HG03108 (cell line): ENCODE results near the gene TPRN.

Experiments used
- ATAC-seq: cut with Tn5 transposase; IDR thresholded peaks from one replicate; pipeline ENCODE4 v1.9.1; 2021; ENCODE audit warnings: moderate library complexity; ENCODE audit not compliant: unreplicated experiment

The TPRN gene

GRCh38 chr9:137175345-137175961 lies 25.1 kb downstream of the TPRN start:
- no peak for ATAC-seq

GRCh38 chr9:137174722-137175293 lies 25.7 kb downstream of the TPRN start:
- ATAC-seq, result no peak

GRCh38 chr9:137173796-137174664 lies 26.5 kb downstream of the TPRN start:
- no peak for ATAC-seq

- no peak for ATAC-seq
Measured at GRCh38 chr9:137172901-137173795, 27.4 kb downstream of the TPRN start.

- ATAC-seq, result no peak
Measured at GRCh38 chr9:137171149-137171900, 29.2 kb downstream of the TPRN start.

- no peak for ATAC-seq
Measured at GRCh38 chr9:137170486-137171148, 29.9 kb downstream of the TPRN start.

- ATAC-seq, result no peak
Measured at GRCh38 chr9:137169896-137170358, 30.6 kb downstream of the TPRN start, which contains the start of gene LRRC26. Gene LRRC26 (minus strand): TSS chr9:137170051. CDS start chr9:137169943, 108 bp downstream.

- ATAC-seq, result no peak
Measured at GRCh38 chr9:137168904-137169856, 31.4 kb downstream of the TPRN start.

GRCh38 chr9:137168573-137168903 lies 32.0 kb downstream of the TPRN start:
- no peak for ATAC-seq

GRCh38 chr9:137167747-137168572 lies 32.6 kb downstream of the TPRN start:
- ATAC-seq, result no peak

- ATAC-seq, result no peak
Measured at GRCh38 chr9:137167277-137167746, 33.2 kb downstream of the TPRN start.

- ATAC-seq, result no peak
Measured at GRCh38 chr9:137166380-137167229, 33.9 kb downstream of the TPRN start.

- ATAC-seq, result no peak
Measured at GRCh38 chr9:137165250-137165836, 35.2 kb downstream of the TPRN start.

GRCh38 chr9:137164370-137165249 lies 35.9 kb downstream of the TPRN start:
- no peak for ATAC-seq

GRCh38 chr9:137163805-137164204 lies 36.7 kb downstream of the TPRN start:
- no peak for ATAC-seq
